Ishikawa (cell line): ENCODE data around the gene SPATA32.

Source experiments
- CEBPB ChIP-seq: IDR thresholded peaks from 2 replicates; pipeline ENCODE4 v1.6.1; 2012
- CREB1 ChIP-seq: IDR thresholded peaks from 2 replicates; pipeline ENCODE4 v1.6.1; 2012; ENCODE audit warnings: low read depth
- EGR1 ChIP-seq: IDR thresholded peaks from 2 replicates; pipeline ENCODE4 v1.6.1; 2012
- EP300 ChIP-seq: IDR thresholded peaks from 2 replicates; pipeline ENCODE4 v1.6.1; 2012; ENCODE audit warnings: borderline replicate concordance
- FOXM1 ChIP-seq: IDR thresholded peaks from 2 replicates; pipeline ENCODE4 v1.6.1; 2012; ENCODE audit warnings: low read depth, borderline replicate concordance
- MAX ChIP-seq: IDR thresholded peaks from 2 replicates; pipeline ENCODE4 v1.6.1; 2012
- NFIC ChIP-seq: IDR thresholded peaks from 2 replicates; pipeline ENCODE4 v1.6.1; 2012
- RAD21 ChIP-seq: IDR thresholded peaks from 2 replicates; pipeline ENCODE4 v1.6.1; 2012; ENCODE audit warnings: low read depth
- REST ChIP-seq: IDR thresholded peaks from 2 replicates; pipeline ENCODE4 v1.6.1; 2012; ENCODE audit warnings: low read depth, mild to moderate bottlenecking
- TAF1 ChIP-seq: IDR thresholded peaks from 2 replicates; pipeline ENCODE4 v1.6.1; 2012; ENCODE audit warnings: low read depth, mild to moderate bottlenecking
- TCF12 ChIP-seq: IDR thresholded peaks from 2 replicates; pipeline ENCODE4 v1.6.1; 2012; ENCODE audit warnings: low read depth
- USF1 ChIP-seq: IDR thresholded peaks from 2 replicates; pipeline ENCODE4 v1.6.1; 2012
- YY1 ChIP-seq: IDR thresholded peaks from 2 replicates; pipeline ENCODE4 v1.6.1; 2012; ENCODE audit warnings: low read depth
- ZBTB7A ChIP-seq: IDR thresholded peaks from 2 replicates; pipeline ENCODE4 v1.6.1; 2012; ENCODE audit warnings: low read depth

GRCh38 chr17:45222289-45222995 lies 39.5 kb downstream of the SPATA32 start:
- TF ChIP-seq EP300: no peak
- no peak for TF ChIP-seq MAX
- TF ChIP-seq NFIC: no peak
- TF ChIP-seq EGR1: no peak
- TF ChIP-seq CREB1: no peak
- no peak for TF ChIP-seq TCF12
- no peak for TF ChIP-seq FOXM1
- no peak for TF ChIP-seq REST
- no peak for TF ChIP-seq TAF1
- no peak for TF ChIP-seq CEBPB
- no peak for TF ChIP-seq RAD21
- TF ChIP-seq ZBTB7A: no peak
- TF ChIP-seq YY1: no peak
- no peak for TF ChIP-seq USF1
